ENCODE measurements around the gene RHBDL2. TPM values are rescaled to one million over a fixed set of nuclear protein-coding genes. Genes with fewer than 3 reads are reported as not detected.
A peak's percentile ranks its signal among the peaks of the same experiment; 100 is the strongest.

RHBDL2 gene
- total and polyA plus RNA-seq, 9 of the 15 experiments (the other 6 are each of a cell fraction or from before 2014, with no cell fraction given), result not detected

GRCh38 chr1:38915352-38915948, 26.2 kb downstream of the RHBDL2 start (continued):
- TF ChIP-seq CHD7 (IDR thresholded peaks at IDR 0.05; ENCODE audit: low read depth, low read length), result no peak
- peak; percentile 98 for TF ChIP-seq NCOR1 (IDR thresholded peaks at IDR 0.05)
- TF ChIP-seq, protein P1, sequence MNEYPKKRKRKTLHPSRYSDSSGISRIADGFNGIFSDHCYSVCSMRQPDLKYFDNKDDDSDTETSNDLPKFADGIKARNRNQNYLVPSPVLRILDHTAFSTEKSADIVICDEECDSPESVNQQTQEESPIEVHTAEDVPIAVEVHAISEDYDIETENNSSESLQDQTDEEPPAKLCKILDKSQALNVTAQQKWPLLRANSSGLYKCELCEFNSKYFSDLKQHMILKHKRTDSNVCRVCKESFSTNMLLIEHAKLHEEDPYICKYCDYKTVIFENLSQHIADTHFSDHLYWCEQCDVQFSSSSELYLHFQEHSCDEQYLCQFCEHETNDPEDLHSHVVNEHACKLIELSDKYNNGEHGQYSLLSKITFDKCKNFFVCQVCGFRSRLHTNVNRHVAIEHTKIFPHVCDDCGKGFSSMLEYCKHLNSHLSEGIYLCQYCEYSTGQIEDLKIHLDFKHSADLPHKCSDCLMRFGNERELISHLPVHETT (CRISPR knock-in tag; conservative IDR thresholded peaks at IDR 0.05 in 1 of 2, IDR thresholded peaks at IDR 0.05 in 1 of 2), result peak in 1 of 2 experiments; percentile 87; a peak in 2 of 4 replicates
- TF ChIP-seq, protein P2, sequence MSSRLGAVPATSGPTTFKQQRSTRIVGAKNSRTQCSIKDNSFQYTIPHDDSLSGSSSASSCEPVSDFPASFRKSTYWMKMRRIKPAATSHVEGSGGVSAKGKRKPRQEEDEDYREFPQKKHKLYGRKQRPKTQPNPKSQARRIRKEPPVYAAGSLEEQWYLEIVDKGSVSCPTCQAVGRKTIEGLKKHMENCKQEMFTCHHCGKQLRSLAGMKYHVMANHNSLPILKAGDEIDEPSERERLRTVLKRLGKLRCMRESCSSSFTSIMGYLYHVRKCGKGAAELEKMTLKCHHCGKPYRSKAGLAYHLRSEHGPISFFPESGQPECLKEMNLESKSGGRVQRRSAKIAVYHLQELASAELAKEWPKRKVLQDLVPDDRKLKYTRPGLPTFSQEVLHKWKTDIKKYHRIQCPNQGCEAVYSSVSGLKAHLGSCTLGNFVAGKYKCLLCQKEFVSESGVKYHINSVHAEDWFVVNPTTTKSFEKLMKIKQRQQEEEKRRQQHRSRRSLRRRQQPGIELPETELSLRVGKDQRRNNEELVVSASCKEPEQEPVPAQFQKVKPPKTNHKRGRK (tag; IDR thresholded peaks at IDR 0.05), result no peak
- no peak for TF ChIP-seq ZBTB1 (CRISPR knock-in tag; IDR thresholded peaks at IDR 0.05; ENCODE audit: borderline replicate concordance, low read depth)
- TF ChIP-seq GABPB1 (CRISPR knock-in tag; IDR thresholded peaks at IDR 0.05), result no peak
- TF ChIP-seq CBX5 (IDR thresholded peaks at IDR 0.05; ENCODE audit: borderline replicate concordance, low read depth), result no peak
- TF ChIP-seq EP300 (IDR thresholded peaks at IDR 0.05; ENCODE audit: low read length), result peak; percentile 97
- no peak for TF ChIP-seq SFPQ (IDR thresholded peaks at IDR 0.05; ENCODE audit: low read depth, low read length)

All from K562 (cell line).